HG02870 (cell line): Measurements from ENCODE around the gene PHRF1.
A peak's percentile ranks its signal among the peaks of the same experiment; 100 is the strongest.

ENCODE experiments used
- ATAC-seq: cut with Tn5 transposase; IDR thresholded peaks from one replicate; pipeline ENCODE4 v1.9.1; 2021; ENCODE audit warnings: mild to moderate bottlenecking, moderate library complexity; ENCODE audit not compliant: unreplicated experiment

The PHRF1 gene

GRCh38 chr11:556662-557256 is 19.5 kb upstream of the PHRF1 start:
- ATAC-seq, result no peak

DNA sequence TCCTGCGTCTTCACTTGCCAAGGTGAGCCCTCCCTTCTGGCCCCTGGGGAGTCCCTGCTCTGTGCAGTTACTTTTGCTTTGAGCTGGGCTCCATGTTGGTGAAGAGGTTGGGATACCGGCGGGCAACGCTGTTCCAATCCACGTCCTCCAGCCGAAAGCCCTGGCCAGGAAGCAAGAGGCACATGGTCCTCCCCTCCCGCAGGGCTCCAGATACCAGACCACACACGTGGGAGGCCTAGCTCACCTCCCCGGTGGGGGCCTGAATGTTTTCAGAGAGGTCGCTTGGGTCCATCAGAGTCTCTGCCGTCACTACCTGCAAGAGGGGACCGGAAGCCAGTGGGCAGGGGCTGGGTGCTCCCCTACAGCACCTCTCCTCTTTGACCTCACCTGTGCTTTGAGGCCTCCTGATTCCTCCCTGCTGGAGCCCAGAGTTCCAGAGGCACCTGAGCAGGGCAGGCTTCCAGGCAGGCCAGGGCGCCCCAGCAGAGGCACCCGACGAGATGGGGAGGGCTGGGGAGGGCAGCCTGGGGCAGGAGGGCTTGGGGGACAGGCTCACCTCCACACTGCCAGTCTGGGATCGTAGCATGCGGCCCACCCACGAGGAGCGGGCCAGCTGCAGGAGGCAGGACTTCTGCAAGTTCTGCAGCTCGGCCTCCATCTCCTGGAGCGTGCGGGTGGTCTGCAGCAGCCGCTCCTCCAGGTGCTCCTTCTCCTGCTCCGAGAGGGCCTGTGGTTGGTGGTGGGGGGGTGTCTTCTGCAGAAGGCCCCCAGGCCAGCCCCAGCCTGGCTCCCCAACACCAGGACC is 18.7 kb upstream of the PHRF1 start:
- ATAC-seq, result no peak

- ATAC-seq, result no peak
Observed at GRCh38 chr11:558503-558902, 17.8 kb upstream of the PHRF1 start.

- no peak for ATAC-seq
Observed at GRCh38 chr11:559020-559620, 17.1 kb upstream of the PHRF1 start.

GRCh38 chr11:559712-560304 is 16.5 kb upstream of the PHRF1 start:
- ATAC-seq, result no peak

DNA sequence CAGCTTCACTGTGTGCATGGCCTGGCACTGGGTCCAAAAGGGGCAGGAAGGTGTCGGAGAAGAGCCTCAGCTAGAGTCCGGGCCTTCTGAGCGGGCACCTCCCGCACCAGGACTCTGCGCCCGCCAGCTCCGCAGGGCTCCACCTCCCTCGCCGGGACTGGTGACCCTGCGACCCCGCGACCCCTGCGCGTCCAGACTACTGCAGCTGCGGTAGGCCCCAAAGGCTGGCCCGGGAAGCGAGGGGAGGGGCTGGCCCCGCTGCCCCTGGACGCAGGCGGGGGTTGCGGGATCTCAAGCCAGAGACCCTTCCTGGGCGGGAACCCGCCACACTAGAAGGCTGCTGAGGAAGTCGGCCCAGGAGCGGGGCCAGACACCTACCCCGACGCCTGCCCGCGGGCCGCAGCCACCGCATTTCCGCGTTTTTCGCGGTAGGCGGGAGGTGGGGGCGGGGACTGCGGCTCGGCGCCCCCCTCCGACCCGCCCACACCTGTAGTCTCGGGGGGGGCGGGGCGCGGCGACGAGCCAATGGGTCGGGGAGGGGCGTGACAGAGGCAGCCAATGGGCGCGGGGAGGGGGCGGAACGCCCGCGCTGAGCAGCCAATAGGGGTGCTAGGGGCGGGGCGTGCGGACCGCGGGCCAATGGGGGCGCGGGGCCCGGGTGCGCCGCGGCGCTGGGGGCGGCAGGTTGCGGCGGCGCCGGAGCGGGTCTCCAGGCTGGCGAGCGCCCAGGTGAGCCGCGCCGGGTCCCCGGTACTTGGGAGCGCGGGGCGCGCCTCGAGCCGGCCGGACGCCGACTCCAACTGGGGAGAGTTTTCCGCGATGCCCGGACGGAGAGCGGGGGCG is 15.7 kb upstream of the PHRF1 start, which contains the start of the genes LMNTD2 and RASSF7:
Gene LMNTD2 (minus strand): TSS at position 434 of the 843 bp plus-strand sequence. CDS start 22 bp downstream, at position 412.
Gene RASSF7 (plus strand): TSS at position 666 of the 843 bp plus-strand sequence. CDS start 799 bp downstream, outside the sequence.
- peak; percentile 71 for ATAC-seq

GRCh38 chr11:561148-562003 is 14.9 kb upstream of the PHRF1 start:
- ATAC-seq, result peak; percentile 21

- ATAC-seq, result no peak
Observed at GRCh38 chr11:562046-562645, 14.1 kb upstream of the PHRF1 start.

DNA sequence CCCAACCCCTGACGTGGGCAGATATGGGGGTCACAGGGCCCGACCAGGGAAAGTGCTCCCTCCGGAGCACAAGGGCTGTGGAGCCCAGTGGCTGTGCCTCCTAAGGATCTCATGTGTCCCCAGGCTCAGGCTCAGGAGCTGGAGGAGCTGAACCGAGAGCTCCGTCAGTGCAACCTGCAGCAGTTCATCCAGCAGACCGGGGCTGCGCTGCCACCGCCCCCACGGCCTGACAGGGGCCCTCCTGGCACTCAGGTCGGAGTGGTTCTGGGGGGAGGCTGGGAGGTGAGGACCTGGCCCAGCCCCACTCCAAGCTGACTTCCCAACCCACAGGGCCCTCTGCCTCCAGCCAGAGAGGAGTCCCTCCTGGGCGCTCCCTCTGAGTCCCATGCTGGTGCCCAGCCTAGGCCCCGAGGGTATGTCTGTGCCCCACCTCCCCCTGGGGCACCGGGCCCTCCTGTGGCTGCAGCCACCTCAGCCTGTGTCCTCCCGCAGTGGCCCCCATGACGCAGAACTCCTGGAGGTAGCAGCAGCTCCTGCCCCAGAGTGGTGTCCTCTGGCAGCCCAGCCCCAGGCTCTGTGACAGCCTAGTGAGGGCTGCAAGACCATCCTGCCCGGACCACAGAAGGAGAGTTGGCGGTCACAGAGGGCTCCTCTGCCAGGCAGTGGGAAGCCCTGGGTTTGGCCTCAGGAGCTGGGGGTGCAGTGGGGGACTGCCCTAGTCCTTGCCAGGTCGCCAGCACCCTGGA is 13.0 kb upstream of the PHRF1 start:
- ATAC-seq, result no peak

- ATAC-seq, result no peak
Observed at GRCh38 chr11:563812-564578, 12.3 kb upstream of the PHRF1 start.

GRCh38 chr11:565921-566509 is 10.3 kb upstream of the PHRF1 start:
- no peak for ATAC-seq

DNA sequence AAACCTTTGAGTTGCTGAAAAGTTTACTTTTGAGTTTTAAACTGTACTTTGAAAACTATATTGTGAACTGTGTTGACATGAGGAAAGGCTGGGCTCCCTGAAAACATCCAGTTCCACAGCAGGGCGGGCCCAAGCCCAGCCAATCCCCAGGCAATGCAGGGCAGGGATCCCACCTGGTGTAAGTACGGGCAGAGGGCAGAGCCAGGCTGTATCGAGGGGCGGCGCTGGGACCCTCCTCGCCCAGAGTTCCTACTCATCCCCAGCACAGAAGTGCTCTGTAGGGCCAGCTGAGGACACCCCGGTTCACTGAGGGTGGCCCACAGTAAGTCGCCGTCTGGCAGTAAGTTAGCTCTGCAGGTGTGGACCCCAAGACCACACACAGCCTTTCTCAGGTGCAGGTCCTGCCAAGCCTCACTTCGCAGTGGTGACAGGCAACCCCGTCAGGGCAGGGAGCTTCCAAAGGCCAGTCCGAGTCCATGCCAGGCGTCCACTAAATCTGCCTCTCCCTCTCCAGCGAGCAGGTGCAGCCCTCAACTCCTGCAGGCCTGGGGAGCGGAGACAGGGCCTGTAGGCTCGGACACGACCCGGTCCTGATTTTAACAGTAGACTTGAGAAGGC is 9.2 kb upstream of the PHRF1 start:
- ATAC-seq, result no peak

DNA sequence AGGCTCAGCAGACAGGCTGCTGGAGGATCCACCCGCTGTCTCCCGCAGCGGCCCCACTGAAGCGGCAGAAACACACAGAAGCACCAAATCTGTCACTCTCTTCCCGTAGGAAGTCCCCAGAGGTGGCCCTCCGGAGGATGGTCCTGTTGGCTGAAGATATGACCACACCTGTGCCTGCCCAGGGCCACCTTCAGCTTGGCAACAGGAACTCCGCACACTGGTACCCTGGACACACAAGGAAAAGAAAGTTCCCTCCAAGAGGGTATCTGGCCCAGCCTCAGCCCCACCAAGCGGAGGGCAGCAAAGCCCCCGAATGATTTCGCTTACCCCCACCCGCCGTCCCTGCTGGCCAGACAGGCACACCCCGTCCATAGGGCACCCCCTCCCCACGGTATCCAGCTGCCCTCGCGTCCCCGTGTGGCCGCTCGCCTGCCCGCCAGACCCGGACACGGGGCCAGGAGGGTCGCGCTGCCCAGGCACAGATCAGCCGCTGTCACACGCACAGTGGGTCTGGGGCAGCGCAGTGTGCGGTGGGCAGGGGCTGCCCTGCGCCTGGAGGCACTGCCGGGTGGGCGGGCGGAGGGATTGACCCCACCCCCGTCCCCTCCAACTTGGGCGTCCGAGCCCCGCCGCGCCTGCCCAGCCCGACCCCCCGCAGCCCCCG is 8.5 kb upstream of the PHRF1 start:
- no peak for ATAC-seq

- peak; percentile 83 for ATAC-seq
Observed at GRCh38 chr11:568306-569157, 7.7 kb upstream of the PHRF1 start.

- ATAC-seq, result no peak
Observed at GRCh38 chr11:569158-569885, 6.9 kb upstream of the PHRF1 start.
